ENCODE measurements around the gene RNF144B. TPM values are rescaled to one million over a fixed set of nuclear protein-coding genes. Genes with fewer than 3 reads are reported as not detected.

RNF144B gene
- total RNA-seq, 1 experiment from 2014 or later = 2.3 TPM

GRCh38 chr6:18441251-18441979 is 54.3 kb downstream of the RNF144B start:
- Histone ChIP-seq H3T11ph (ENCODE audit: low read length) (no peak overlapping the region), H3K23me2 (ENCODE audit: insufficient read length, low read depth, low read length, poor library complexity, severe bottlenecking) (no peaks in the 10 kb centered on the region), H2AK5ac (ENCODE audit: insufficient read length, low read length) (no peak overlapping the region), H2BK120ac (ENCODE audit: low read depth, low read length, poor library complexity, severe bottlenecking) (no peak overlapping the region), H4K8ac (replicated peaks; ENCODE audit: insufficient read length, low read depth, low read length) (no peak overlapping the region), H3K4ac (ENCODE audit: low read depth, low read length) (no peak overlapping the region), H3K14ac (ENCODE audit: insufficient read depth, low read length) (no peak overlapping the region), H3K4me2 (ENCODE audit: insufficient read depth, insufficient read length, low read length) (no peak overlapping the region), H2BK20ac (ENCODE audit: low read depth, low read length, poor library complexity, severe bottlenecking) (no peak overlapping the region), H3K56ac (ENCODE audit: insufficient read length, low read depth, low read length) (no peak overlapping the region), H3K4me1 (ENCODE audit: insufficient read depth, low read length) (no peaks in the 10 kb centered on the region), H3K23ac (ENCODE audit: insufficient read length, low read depth, low read length) (no peak overlapping the region), H4K91ac (ENCODE audit: insufficient read length, low read depth, low read length) (no peak overlapping the region), H2BK5ac (ENCODE audit: insufficient read length, low read length) (no peak overlapping the region), H3K27ac (ENCODE audit: insufficient read length, low read depth, low read length) (no peak overlapping the region), H2BK12ac (ENCODE audit: insufficient read length, low read depth, low read length) (no peak overlapping the region), H3K9ac (ENCODE audit: extremely low read depth, insufficient read length, low read length) (no peak overlapping the region), H3K79me2 (ENCODE audit: insufficient read depth, low read length) (no peaks in the 10 kb centered on the region), H3K9me3 (ENCODE audit: control insufficient read depth, low read depth, low read length) (no peaks in the 10 kb centered on the region), H3K79me1 (ENCODE audit: insufficient read depth, low read depth, low read length, poor library complexity, severe bottlenecking) (no peaks in the 10 kb centered on the region), H2BK15ac (ENCODE audit: low read depth, low read length) (no peak overlapping the region), H2AFZ (ENCODE audit: low read length) (no peak overlapping the region), H4K20me1 (ENCODE audit: control insufficient read depth, insufficient read depth, insufficient read length) (no peaks in the 10 kb centered on the region), H3K18ac (ENCODE audit: insufficient read length, low read depth, low read length) (no peak overlapping the region), H3K27me3 (ENCODE audit: insufficient read depth, low read length) (no peaks in the 10 kb centered on the region), H4K5ac (ENCODE audit: insufficient read length, low read depth, low read length) (no peak overlapping the region)
- H3K36me3 Mint-ChIP-seq (ENCODE audit: insufficient read depth in 1 of 3, low read depth in 3 of 3) = no peaks in the 10 kb centered on the region
- DNase-seq = no peak
- no peak overlapping the region for H3K27ac Mint-ChIP-seq
- no peaks in the 10 kb centered on the region for H3K4me1 Mint-ChIP-seq
- no peak overlapping the region for H3K4me3 Mint-ChIP-seq
- H3K9me3 Mint-ChIP-seq = no peaks in the 10 kb centered on the region
- no peak for TF ChIP-seq CTCF (conservative IDR thresholded peaks at IDR 0.05)
- WGBS (ENCODE audit: extremely low coverage, insufficient read length, low lambda C conversion rate) = no CpG with 5 or more reads among the region's 3 CpGs
- H3K27me3 Mint-ChIP-seq (ENCODE audit: low read depth) = no peaks in the 10 kb centered on the region

Data from H9 (cell line).